ENCODE data around the gene CC2D2B. TPM values are rescaled to one million over a fixed set of nuclear protein-coding genes. Genes with fewer than 3 reads are reported as not detected.

The CC2D2B gene
- polyA plus RNA-seq, 3 donors, result 0.08 to 1.8 TPM; not detected in 1

DNA sequence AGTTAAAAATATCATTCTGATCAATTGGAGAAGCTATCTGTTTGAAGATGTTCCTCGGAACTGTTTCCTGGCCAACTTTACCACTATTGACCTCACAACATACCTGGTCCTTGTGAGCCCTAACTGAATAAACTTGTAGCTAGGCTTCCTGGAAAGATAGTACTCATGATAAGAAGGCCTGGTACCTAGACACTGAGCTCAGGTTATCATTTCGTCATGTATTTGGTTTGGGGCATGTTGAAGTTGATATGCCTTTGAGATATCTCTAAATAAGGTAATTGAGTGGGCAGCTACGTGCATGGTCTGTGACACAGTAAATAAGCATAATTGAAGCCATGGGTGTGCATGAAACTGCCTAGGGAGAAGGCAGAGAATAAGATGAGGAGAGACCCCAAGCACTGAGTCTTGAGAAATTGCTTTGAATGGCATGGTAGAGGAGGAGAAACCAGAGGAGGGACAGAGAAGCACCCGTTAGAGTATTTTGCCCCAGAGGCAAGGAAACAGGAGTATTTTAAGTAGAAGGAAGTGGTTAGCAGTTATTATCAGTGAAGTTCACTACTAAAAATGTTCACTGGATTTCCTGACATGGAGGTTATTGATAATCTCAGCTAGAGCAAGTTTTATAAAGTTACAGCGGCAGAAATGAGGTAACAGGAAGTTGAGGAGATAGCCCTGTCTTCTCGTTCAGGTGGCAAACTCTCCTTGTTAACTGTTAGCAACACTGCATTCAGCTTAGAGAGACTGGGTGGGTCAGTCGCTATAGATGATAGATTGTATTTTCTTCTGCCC lies 55.6 kb downstream of the CC2D2B start:
- intact Hi-C loops (cut with micrococcal nuclease), result no loop called here
- TF ChIP-seq, protein P1, sequence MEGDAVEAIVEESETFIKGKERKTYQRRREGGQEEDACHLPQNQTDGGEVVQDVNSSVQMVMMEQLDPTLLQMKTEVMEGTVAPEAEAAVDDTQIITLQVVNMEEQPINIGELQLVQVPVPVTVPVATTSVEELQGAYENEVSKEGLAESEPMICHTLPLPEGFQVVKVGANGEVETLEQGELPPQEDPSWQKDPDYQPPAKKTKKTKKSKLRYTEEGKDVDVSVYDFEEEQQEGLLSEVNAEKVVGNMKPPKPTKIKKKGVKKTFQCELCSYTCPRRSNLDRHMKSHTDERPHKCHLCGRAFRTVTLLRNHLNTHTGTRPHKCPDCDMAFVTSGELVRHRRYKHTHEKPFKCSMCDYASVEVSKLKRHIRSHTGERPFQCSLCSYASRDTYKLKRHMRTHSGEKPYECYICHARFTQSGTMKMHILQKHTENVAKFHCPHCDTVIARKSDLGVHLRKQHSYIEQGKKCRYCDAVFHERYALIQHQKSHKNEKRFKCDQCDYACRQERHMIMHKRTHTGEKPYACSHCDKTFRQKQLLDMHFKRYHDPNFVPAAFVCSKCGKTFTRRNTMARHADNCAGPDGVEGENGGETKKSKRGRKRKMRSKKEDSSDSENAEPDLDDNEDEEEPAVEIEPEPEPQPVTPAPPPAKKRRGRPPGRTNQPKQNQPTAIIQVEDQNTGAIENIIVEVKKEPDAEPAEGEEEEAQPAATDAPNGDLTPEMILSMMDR (IDR thresholded peaks at IDR 0.05), result no peak
- peaks cover 4 to 10% of the 10 kb centered on the region in 2 donors for H3K9me3 ChIP-seq (replicated peaks in 1 of 2; ENCODE audit: control insufficient read depth in 1 of 2, insufficient read depth in 1 of 2, low read length in 2 of 2)
- Mint-ChIP-seq H3K4me3 (peak overlapping the region in 1 of 2 donors; percentile 5), H3K36me3 (no peaks in the 10 kb centered on the region), H3K27ac (peak overlapping the region in 1 of 7 donors; percentile 16), H3K4me1 (peaks cover 11% of the 10 kb centered on the region), H3K9me3 (peaks cover 5 to 18% (median 10%) of the 10 kb centered on the region in 7 donors), H3K27me3 (ENCODE audit: low read depth in 3 of 3) (no peaks in the 10 kb centered on the region)
- peaks cover 6 to 10% of the 10 kb centered on the region in 2 donors for H3K4me1 ChIP-seq (ENCODE audit: control insufficient read depth in 1 of 2, insufficient read depth in 2 of 2, low read length in 2 of 2)
- 40% methylated on average over 2 of the region's 7 CpGs for WGBS (ENCODE audit: insufficient coverage)
- no peak overlapping the region for H3K4me3 ChIP-seq (replicated peaks in 1 of 3; ENCODE audit: low read depth in 2 of 3, low read length in 3 of 3)
- H4K20me1 ChIP-seq (ENCODE audit: insufficient read depth, low read length), result no peaks in the 10 kb centered on the region
- no peak overlapping the region for H3K9ac ChIP-seq (ENCODE audit: insufficient read depth, low read length, poor library complexity, severe bottlenecking)
- H3K36me3 ChIP-seq (replicated peaks in 1 of 2; ENCODE audit: control insufficient read depth in 1 of 2, insufficient read depth in 2 of 2, low read length in 2 of 2), result no peaks in the 10 kb centered on the region
- no peaks in the 10 kb centered on the region for H3K27me3 ChIP-seq (ENCODE audit: control insufficient read depth in 2 of 2, insufficient read depth in 2 of 2, low read length in 2 of 2)
- no peak for DNase-seq
- H3K27ac ChIP-seq (ENCODE audit: low read depth in 1 of 2, low read length in 2 of 2), result no peak overlapping the region
- H3K79me2 ChIP-seq (ENCODE audit: insufficient read depth, low read length), result no peaks in the 10 kb centered on the region
- H2AFZ ChIP-seq (ENCODE audit: insufficient read depth, low read depth, low read length, poor library complexity, severe bottlenecking), result no peak overlapping the region
- peak overlapping the region; percentile 23 for H3K4me2 ChIP-seq (replicated peaks; ENCODE audit: extremely low read depth, low read length, poor library complexity, severe bottlenecking)

DNA sequence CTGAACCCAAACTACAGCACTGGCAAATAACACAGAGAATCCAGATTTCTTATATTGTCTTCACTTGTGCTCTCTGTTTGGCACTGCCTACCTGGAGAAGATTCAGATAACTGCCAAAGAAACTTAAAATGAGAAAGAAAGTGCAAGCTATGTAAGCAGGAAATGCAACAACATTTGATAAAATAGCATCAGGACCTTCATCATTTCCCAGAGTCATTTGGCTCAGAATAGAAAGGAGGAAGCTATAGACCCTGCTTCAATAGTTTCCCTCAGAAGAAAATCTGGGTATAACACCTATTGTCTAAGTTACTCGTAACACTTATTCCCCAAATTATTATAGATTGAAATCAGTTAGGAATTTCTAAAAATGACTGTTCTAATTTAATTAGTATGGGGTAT lies 56.2 kb downstream of the CC2D2B start:
- no peak overlapping the region for H2AFZ ChIP-seq (ENCODE audit: insufficient read depth, low read depth, low read length, poor library complexity, severe bottlenecking)
- intact Hi-C loops (cut with micrococcal nuclease), result no loop called here
- H3K9me3 Mint-ChIP-seq, result peaks cover 0 to 14% (median 7%) of the 10 kb centered on the region in 7 donors
- H3K36me3 ChIP-seq (replicated peaks in 1 of 2; ENCODE audit: control insufficient read depth in 1 of 2, insufficient read depth in 2 of 2, low read length in 2 of 2), result no peaks in the 10 kb centered on the region
- H3K79me2 ChIP-seq (ENCODE audit: insufficient read depth, low read length), result no peaks in the 10 kb centered on the region
- TF ChIP-seq, protein P1 (IDR thresholded peaks at IDR 0.05), result no peak
- H3K4me3 Mint-ChIP-seq, result no peak overlapping the region
- no peak overlapping the region for H3K4me3 ChIP-seq (replicated peaks in 1 of 3; ENCODE audit: low read depth in 2 of 3, low read length in 3 of 3)
- peak overlapping the region; percentile 23 for H3K4me2 ChIP-seq (replicated peaks; ENCODE audit: extremely low read depth, low read length, poor library complexity, severe bottlenecking)
- H3K36me3 Mint-ChIP-seq, result no peaks in the 10 kb centered on the region
- no peak for DNase-seq
- H3K27ac ChIP-seq (ENCODE audit: low read depth in 1 of 2, low read length in 2 of 2), result no peak overlapping the region
- no peak overlapping the region for H3K9ac ChIP-seq (ENCODE audit: insufficient read depth, low read length, poor library complexity, severe bottlenecking)
- no peaks in the 10 kb centered on the region for H4K20me1 ChIP-seq (ENCODE audit: insufficient read depth, low read length)
- H3K27ac Mint-ChIP-seq, result no peak overlapping the region
- peaks cover 4 to 10% of the 10 kb centered on the region in 2 donors for H3K9me3 ChIP-seq (replicated peaks in 1 of 2; ENCODE audit: control insufficient read depth in 1 of 2, insufficient read depth in 1 of 2, low read length in 2 of 2)
- WGBS (ENCODE audit: insufficient coverage), result no CpG with 5 or more reads among the region's 1 CpG
- H3K27me3 Mint-ChIP-seq (ENCODE audit: low read depth in 3 of 3), result no peaks in the 10 kb centered on the region
- peaks cover 6 to 10% of the 10 kb centered on the region in 2 donors for H3K4me1 ChIP-seq (ENCODE audit: control insufficient read depth in 1 of 2, insufficient read depth in 2 of 2, low read length in 2 of 2)
- no peaks in the 10 kb centered on the region for H3K27me3 ChIP-seq (ENCODE audit: control insufficient read depth in 2 of 2, insufficient read depth in 2 of 2, low read length in 2 of 2)
- H3K4me1 Mint-ChIP-seq, result peaks cover 11% of the 10 kb centered on the region
